Measurements from ENCODE around the gene DGKI. TPM values are rescaled to one million over a fixed set of nuclear protein-coding genes. Genes with fewer than 3 reads are reported as not detected.

DGKI gene
- total RNA-seq, 1 experiment from 2014 or later, result not detected

- DNase-seq, result no peak
- Histone ChIP-seq H4K20me1 (ENCODE audit: insufficient read depth, low read depth, low read length) (no peaks in the 10 kb centered on the region), H3K79me2 (ENCODE audit: low read length) (no peaks in the 10 kb centered on the region), H3K27ac (ENCODE audit: low read length) (no peak overlapping the region), H3K9me2 (replicated peaks; ENCODE audit: insufficient read depth, low read length) (no peaks in the 10 kb centered on the region), H2AFZ (ENCODE audit: low read length) (no peak overlapping the region), H3K4me2 (ENCODE audit: low read depth, low read length, poor library complexity, severe bottlenecking) (no peak overlapping the region), H3K9ac (ENCODE audit: low read length) (no peak overlapping the region), H3K36me3 (ENCODE audit: insufficient read depth, low read length) (no peaks in the 10 kb centered on the region), H3K27me3 (ENCODE audit: low read length) (no peaks in the 10 kb centered on the region), H3K4me1 (ENCODE audit: low read length) (no peaks in the 10 kb centered on the region), H3K4me3 (ENCODE audit: low read length) (no peak overlapping the region), H3K9me3 (ENCODE audit: low read length) (no peaks in the 10 kb centered on the region)
Measured at GRCh38 chr7:137485818-137486217, 361.0 kb downstream of the DGKI start.

GRCh38 chr7:137484326-137484725, 362.4 kb downstream of the DGKI start:
- Histone ChIP-seq H3K9me2 (replicated peaks; ENCODE audit: insufficient read depth, low read length) (no peaks in the 10 kb centered on the region), H3K27me3 (ENCODE audit: low read length) (no peaks in the 10 kb centered on the region), H3K27ac (ENCODE audit: low read length) (no peak overlapping the region), H3K4me1 (ENCODE audit: low read length) (no peaks in the 10 kb centered on the region), H2AFZ (ENCODE audit: low read length) (no peak overlapping the region), H3K4me2 (ENCODE audit: low read depth, low read length, poor library complexity, severe bottlenecking) (no peak overlapping the region), H4K20me1 (ENCODE audit: insufficient read depth, low read depth, low read length) (no peaks in the 10 kb centered on the region), H3K9me3 (ENCODE audit: low read length) (no peaks in the 10 kb centered on the region), H3K4me3 (ENCODE audit: low read length) (no peak overlapping the region), H3K79me2 (ENCODE audit: low read length) (no peaks in the 10 kb centered on the region), H3K9ac (ENCODE audit: low read length) (no peak overlapping the region), H3K36me3 (ENCODE audit: insufficient read depth, low read length) (no peaks in the 10 kb centered on the region)
- no peak for DNase-seq

GRCh38 chr7:137482466-137482865, 364.3 kb downstream of the DGKI start:
- Histone ChIP-seq H3K9me3 (ENCODE audit: low read length) (no peaks in the 10 kb centered on the region), H3K27me3 (ENCODE audit: low read length) (no peaks in the 10 kb centered on the region), H3K79me2 (ENCODE audit: low read length) (no peaks in the 10 kb centered on the region), H4K20me1 (ENCODE audit: insufficient read depth, low read depth, low read length) (no peaks in the 10 kb centered on the region), H3K4me1 (ENCODE audit: low read length) (no peaks in the 10 kb centered on the region), H3K4me3 (ENCODE audit: low read length) (no peak overlapping the region), H3K9me2 (replicated peaks; ENCODE audit: insufficient read depth, low read length) (no peaks in the 10 kb centered on the region), H3K9ac (ENCODE audit: low read length) (no peak overlapping the region), H3K27ac (ENCODE audit: low read length) (no peak overlapping the region), H3K4me2 (ENCODE audit: low read depth, low read length, poor library complexity, severe bottlenecking) (no peak overlapping the region), H3K36me3 (ENCODE audit: insufficient read depth, low read length) (no peaks in the 10 kb centered on the region), H2AFZ (ENCODE audit: low read length) (no peak overlapping the region)
- no peak for DNase-seq

GRCh38 chr7:137480824-137481365, 365.9 kb downstream of the DGKI start:
- H4K20me1 ChIP-seq (ENCODE audit: insufficient read depth, low read depth, low read length), result no peaks in the 10 kb centered on the region
- no peaks in the 10 kb centered on the region for H3K9me3 ChIP-seq (ENCODE audit: low read length)
- H3K27me3 ChIP-seq (ENCODE audit: low read length), result no peaks in the 10 kb centered on the region
- H2AFZ ChIP-seq (ENCODE audit: low read length), result no peak overlapping the region
- no peak overlapping the region for H3K9ac ChIP-seq (ENCODE audit: low read length)
- H3K4me2 ChIP-seq (ENCODE audit: low read depth, low read length, poor library complexity, severe bottlenecking), result no peak overlapping the region
- H3K4me1 ChIP-seq (ENCODE audit: low read length), result no peaks in the 10 kb centered on the region
- H3K79me2 ChIP-seq (ENCODE audit: low read length), result no peaks in the 10 kb centered on the region
- no peaks in the 10 kb centered on the region for H3K36me3 ChIP-seq (ENCODE audit: insufficient read depth, low read length)
- H3K27ac ChIP-seq (ENCODE audit: low read length), result no peak overlapping the region
- H3K4me3 ChIP-seq (ENCODE audit: low read length), result no peak overlapping the region
- no peak for DNase-seq
- H3K9me2 ChIP-seq (replicated peaks; ENCODE audit: insufficient read depth, low read length), result no peaks in the 10 kb centered on the region

DNA sequence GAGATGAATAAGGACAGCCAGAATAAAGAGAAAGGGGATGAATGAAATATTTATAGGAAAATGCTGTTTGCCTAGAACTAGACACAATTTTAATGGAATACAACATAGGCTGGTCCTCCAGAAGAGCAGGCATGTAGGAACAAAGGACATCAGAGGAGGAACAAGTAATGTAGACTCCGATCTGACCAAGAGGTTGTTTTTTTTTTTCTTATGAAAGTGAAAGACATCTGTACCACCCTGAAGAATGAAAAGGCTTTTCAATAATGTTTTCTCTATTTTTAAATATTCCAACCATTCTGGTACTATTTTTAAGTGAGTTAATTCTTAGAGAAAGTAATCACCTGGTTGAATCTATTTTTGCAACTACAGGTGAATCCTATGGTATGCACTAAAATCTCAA, 366.4 kb downstream of the DGKI start:
- no peaks in the 10 kb centered on the region for H4K20me1 ChIP-seq (ENCODE audit: insufficient read depth, low read depth, low read length)
- DNase-seq, result no peak
- no peak overlapping the region for H2AFZ ChIP-seq (ENCODE audit: low read length)
- no peaks in the 10 kb centered on the region for H3K4me1 ChIP-seq (ENCODE audit: low read length)
- no peak overlapping the region for H3K4me2 ChIP-seq (ENCODE audit: low read depth, low read length, poor library complexity, severe bottlenecking)
- no peaks in the 10 kb centered on the region for H3K27me3 ChIP-seq (ENCODE audit: low read length)
- H3K79me2 ChIP-seq (ENCODE audit: low read length), result no peaks in the 10 kb centered on the region
- no peak overlapping the region for H3K9ac ChIP-seq (ENCODE audit: low read length)
- H3K4me3 ChIP-seq (ENCODE audit: low read length), result no peak overlapping the region
- H3K9me2 ChIP-seq (replicated peaks; ENCODE audit: insufficient read depth, low read length), result no peaks in the 10 kb centered on the region
- H3K36me3 ChIP-seq (ENCODE audit: insufficient read depth, low read length), result no peaks in the 10 kb centered on the region
- H3K9me3 ChIP-seq (ENCODE audit: low read length), result no peaks in the 10 kb centered on the region
- H3K27ac ChIP-seq (ENCODE audit: low read length), result no peak overlapping the region

- no peak overlapping the region for H3K27ac ChIP-seq (ENCODE audit: low read length)
- DNase-seq, result no peak
Measured at GRCh38 chr7:137476937-137477336, 369.8 kb downstream of the DGKI start.

DNA sequence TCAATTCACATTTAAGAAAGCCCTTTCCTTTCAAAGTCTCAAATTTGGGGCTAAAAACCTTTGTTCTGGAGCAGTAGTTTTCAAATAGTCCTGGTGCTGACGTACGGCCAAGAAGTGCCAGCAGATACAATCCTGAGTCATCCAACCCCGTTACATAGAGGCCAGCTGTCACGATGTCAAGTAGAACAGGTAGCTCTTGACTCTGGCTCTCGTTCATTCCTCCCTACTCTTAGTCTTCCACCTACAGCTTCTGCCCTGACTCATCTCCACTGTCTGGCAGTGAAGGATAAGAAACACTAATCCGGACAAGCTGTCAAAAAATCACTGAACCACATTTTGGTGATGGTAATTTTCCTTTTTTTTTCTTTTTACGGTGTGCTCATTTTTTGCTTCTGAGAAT, 370.8 kb downstream of the DGKI start:
- H4K20me1 ChIP-seq (ENCODE audit: insufficient read depth, low read depth, low read length), result no peaks in the 10 kb centered on the region
- no peaks in the 10 kb centered on the region for H3K9me3 ChIP-seq (ENCODE audit: low read length)

More at GRCh38 chr7:137476937-137477336, 369.8 kb downstream of the DGKI start:
- Histone ChIP-seq H3K9me2 (replicated peaks; ENCODE audit: insufficient read depth, low read length) (no peaks in the 10 kb centered on the region), H3K4me1 (ENCODE audit: low read length) (no peaks in the 10 kb centered on the region), H3K79me2 (ENCODE audit: low read length) (no peaks in the 10 kb centered on the region), H3K4me2 (ENCODE audit: low read depth, low read length, poor library complexity, severe bottlenecking) (no peak overlapping the region), H3K9ac (ENCODE audit: low read length) (no peak overlapping the region), H4K20me1 (ENCODE audit: insufficient read depth, low read depth, low read length) (no peaks in the 10 kb centered on the region), H2AFZ (ENCODE audit: low read length) (no peak overlapping the region), H3K27me3 (ENCODE audit: low read length) (no peaks in the 10 kb centered on the region), H3K9me3 (ENCODE audit: low read length) (no peaks in the 10 kb centered on the region), H3K4me3 (ENCODE audit: low read length) (no peak overlapping the region), H3K36me3 (ENCODE audit: insufficient read depth, low read length) (no peaks in the 10 kb centered on the region)

DNA sequence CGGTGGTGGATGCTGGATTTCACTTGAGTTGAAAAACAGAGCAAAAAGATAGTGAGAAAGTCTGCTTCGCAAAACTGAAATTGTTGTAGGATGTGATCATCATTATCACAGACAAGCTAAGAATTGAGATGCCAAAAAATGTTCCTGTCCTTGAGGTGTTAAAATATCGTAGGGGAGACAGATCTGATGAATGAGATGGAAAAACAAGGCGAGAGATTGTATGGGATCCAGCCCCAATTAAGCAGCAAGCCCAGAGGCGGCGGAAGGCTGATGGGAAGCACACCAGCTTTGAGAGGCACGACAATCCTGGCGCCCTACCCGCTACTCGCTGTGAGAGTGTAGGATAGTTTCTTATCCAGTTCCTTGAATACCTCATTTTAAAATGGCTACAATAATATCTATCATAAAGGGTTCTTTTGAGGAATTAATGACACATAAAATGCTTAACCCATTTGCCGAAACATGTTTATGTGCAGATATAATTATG, 372.2 kb downstream of the DGKI start:
- no peak overlapping the region for H3K4me2 ChIP-seq (ENCODE audit: low read depth, low read length, poor library complexity, severe bottlenecking)
- H3K79me2 ChIP-seq (ENCODE audit: low read length), result no peaks in the 10 kb centered on the region
- H3K36me3 ChIP-seq (ENCODE audit: insufficient read depth, low read length), result no peaks in the 10 kb centered on the region
- no peak overlapping the region for H3K9ac ChIP-seq (ENCODE audit: low read length)
- H3K27me3 ChIP-seq (ENCODE audit: low read length), result no peaks in the 10 kb centered on the region
- no peak for DNase-seq
- no peaks in the 10 kb centered on the region for H3K9me3 ChIP-seq (ENCODE audit: low read length)
- no peaks in the 10 kb centered on the region for H3K4me1 ChIP-seq (ENCODE audit: low read length)
- H3K9me2 ChIP-seq (replicated peaks; ENCODE audit: insufficient read depth, low read length), result no peaks in the 10 kb centered on the region
- no peaks in the 10 kb centered on the region for H4K20me1 ChIP-seq (ENCODE audit: insufficient read depth, low read depth, low read length)
- no peak overlapping the region for H3K27ac ChIP-seq (ENCODE audit: low read length)
- no peak overlapping the region for H3K4me3 ChIP-seq (ENCODE audit: low read length)
- H2AFZ ChIP-seq (ENCODE audit: low read length), result no peak overlapping the region

More for the DNA sequence above, 370.8 kb downstream of the DGKI start:
- H2AFZ ChIP-seq (ENCODE audit: low read length), result no peak overlapping the region
- H3K4me1 ChIP-seq (ENCODE audit: low read length), result no peaks in the 10 kb centered on the region
- no peak overlapping the region for H3K27ac ChIP-seq (ENCODE audit: low read length)
- H3K36me3 ChIP-seq (ENCODE audit: insufficient read depth, low read length), result no peaks in the 10 kb centered on the region
- no peak overlapping the region for H3K4me3 ChIP-seq (ENCODE audit: low read length)
- H3K9ac ChIP-seq (ENCODE audit: low read length), result no peak overlapping the region
- H3K27me3 ChIP-seq (ENCODE audit: low read length), result no peaks in the 10 kb centered on the region
- H3K4me2 ChIP-seq (ENCODE audit: low read depth, low read length, poor library complexity, severe bottlenecking), result no peak overlapping the region
- no peak for DNase-seq
- no peaks in the 10 kb centered on the region for H3K9me2 ChIP-seq (replicated peaks; ENCODE audit: insufficient read depth, low read length)
- no peaks in the 10 kb centered on the region for H3K79me2 ChIP-seq (ENCODE audit: low read length)

Data from Karpas-422 (cell line).